HG02623 (cell line): ENCODE results near the gene WIPF2.
"Not testable (repeated sequence)": the region's sequence is repeated elsewhere in the genome, so short reads cannot be mapped to it uniquely, and the experiment has no call there.

Experiments used
- ATAC-seq: cut with Tn5 transposase; IDR thresholded peaks from one replicate; pipeline ENCODE4 v1.9.1; 2021; ENCODE audit warnings: moderate library complexity; ENCODE audit not compliant: unreplicated experiment

Gene WIPF2

GRCh38 chr17:40293363-40293762, 74.3 kb downstream of the WIPF2 start:
- no peak for ATAC-seq

DNA sequence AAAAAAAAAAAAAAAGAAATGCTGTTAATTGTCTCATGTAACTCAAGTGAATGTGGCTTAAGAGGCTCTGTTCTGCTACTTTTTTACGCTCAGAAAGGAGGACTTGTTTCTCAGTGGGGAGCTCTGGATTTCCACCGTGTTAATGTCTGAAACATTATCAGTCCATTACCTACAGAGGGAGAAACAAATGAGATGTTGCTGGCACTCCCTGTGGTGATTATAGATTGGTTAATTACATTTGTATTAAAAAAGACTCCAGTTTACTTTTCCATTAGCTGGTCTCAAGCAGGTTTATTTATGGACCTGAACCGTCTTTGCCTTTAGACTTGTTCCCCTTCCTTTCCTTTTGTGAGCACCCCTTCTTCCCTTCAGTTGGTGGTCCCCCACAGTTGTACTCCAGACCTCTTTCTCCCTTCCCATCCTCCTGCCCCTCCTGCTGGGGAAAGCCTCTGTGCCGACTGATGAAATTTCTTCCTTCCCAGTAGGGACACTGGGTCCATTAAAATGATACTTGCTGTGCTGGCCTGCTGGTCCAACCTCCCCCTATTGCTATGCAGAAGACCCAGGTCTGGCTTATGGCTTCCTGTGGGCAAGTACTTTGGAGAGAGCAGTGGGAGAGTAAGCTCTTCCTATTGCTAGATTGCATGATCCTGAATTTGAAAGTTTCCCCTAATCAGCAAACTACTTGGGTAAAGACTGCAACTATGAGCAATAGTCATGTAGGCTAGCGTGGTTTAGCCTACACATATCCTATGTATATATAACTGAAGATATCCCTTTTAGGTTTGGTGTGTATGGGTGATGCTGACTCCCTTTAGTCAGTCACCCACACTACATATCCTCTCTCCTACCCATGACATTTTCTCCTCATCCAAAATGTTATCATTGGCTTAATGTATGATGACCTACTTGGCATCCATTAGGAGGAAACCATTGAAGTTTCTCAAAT, 76.7 kb downstream of the WIPF2 start:
- no peak for ATAC-seq

- ATAC-seq, result no peak
These were observed 78.4 kb downstream of the WIPF2 start for GRCh38 chr17:40297511-40297910.

GRCh38 chr17:40298726-40299125, 79.6 kb downstream of the WIPF2 start:
- ATAC-seq, result no peak

DNA sequence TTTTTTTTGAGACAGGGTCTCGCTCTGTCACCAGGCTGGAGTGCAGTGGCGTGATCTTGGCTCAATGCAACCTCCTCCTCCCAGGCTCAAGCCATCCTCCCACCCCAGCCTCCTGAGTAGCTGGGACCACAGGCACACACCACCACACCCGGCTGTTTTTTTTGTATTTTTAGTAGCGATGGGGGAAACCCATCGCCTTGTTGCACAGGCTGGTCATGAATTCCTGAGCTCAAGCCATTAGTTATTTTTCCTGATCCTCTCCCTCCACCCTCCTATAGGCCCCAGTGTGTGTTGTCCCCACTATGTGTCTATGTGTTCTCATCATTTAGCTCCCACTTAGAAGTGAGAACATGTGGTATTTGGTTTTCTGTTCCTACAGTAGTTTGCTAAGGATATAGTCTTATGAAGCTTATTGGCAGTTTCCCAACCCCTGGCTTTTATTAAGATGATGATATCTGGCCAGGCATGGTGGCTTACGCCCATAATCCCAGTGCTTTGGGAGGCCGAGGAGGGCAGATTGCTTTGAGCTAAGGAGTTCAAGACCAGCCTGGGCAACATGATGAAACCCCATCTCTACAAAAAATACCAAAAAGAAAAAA, 80.2 kb downstream of the WIPF2 start:
- ATAC-seq, result not testable (repeated sequence)

- no peak for ATAC-seq
These were observed 82.2 kb downstream of the WIPF2 start for GRCh38 chr17:40301315-40301714.

DNA sequence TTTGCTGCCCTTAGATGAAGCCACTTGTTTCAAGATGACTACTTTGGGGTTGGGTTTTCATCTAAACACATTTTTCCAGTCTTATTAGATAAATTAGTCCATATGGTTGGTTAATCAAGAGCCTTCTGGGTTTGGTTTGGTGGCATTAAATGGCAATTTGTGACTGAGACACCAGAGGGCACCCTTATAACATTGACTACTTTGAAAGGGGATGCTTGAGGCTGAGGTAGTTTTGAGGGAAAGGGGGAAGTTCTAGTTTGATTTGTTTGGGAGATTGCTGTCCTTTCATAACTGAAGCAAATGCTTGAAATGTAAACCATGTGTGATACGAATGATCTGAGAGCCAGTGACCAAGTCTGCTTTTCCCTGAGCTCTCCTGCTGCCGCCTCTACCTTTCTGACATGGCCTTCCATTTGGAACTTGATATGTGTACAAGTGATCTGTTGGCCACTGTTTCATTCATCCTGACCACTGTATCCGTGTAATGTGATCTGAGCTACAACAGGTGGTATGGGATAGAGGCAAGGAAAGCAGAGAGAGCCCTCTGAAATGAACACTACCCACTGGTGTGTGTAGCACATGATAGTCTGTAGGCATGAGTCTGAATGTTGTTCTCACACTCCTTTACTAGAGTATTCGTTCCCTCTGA, 84.0 kb downstream of the WIPF2 start:
- ATAC-seq, result no peak

- ATAC-seq, result no peak
These were observed 84.8 kb downstream of the WIPF2 start for GRCh38 chr17:40303708-40304551.

- ATAC-seq, result not testable (repeated sequence)
These were observed 85.4 kb downstream of the WIPF2 start for GRCh38 chr17:40304552-40304863.

GRCh38 chr17:40304866-40305265, 85.8 kb downstream of the WIPF2 start:
- ATAC-seq, result not testable (repeated sequence)

GRCh38 chr17:40306395-40306794, 87.3 kb downstream of the WIPF2 start:
- no peak for ATAC-seq

- ATAC-seq, result no peak
These were observed 88.1 kb downstream of the WIPF2 start for GRCh38 chr17:40307001-40307730.

GRCh38 chr17:40307740-40308239, 88.7 kb downstream of the WIPF2 start:
- ATAC-seq, result no peak

GRCh38 chr17:40309031-40309948, 90.2 kb downstream of the WIPF2 start, which contains the start of gene RARA:
TSS of gene RARA (plus strand) at chr17:40309180. CDS start at chr17:40331219, 22,039 bp downstream.
- no peak for ATAC-seq

GRCh38 chr17:40309949-40310510, 90.9 kb downstream of the WIPF2 start:
- no peak for ATAC-seq

DNA sequence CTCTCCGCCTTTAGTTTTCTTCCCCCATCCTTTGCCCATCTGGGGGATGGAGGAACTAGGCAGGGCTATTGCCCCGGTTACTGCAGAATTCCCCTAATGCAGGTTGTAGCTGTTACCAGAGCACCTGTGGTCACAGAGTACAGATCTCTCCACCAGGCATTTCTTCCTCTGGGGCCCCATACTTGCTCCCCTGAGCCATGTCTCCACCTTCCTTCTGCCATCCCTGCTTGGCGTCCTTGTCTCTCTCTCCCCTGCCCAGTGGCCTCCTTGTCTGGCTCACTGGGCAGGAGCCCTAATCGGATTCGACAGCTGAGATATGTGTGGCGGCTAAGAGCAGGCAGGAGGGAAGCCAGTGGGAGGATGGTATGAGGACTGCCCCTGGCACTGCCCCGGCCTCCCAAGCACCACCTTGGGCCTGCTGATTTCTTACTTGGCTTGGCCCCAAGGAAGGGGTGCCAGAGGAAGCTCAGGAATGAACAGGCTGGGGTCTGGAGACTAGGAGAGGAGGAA, 91.8 kb downstream of the WIPF2 start:
- no peak for ATAC-seq

DNA sequence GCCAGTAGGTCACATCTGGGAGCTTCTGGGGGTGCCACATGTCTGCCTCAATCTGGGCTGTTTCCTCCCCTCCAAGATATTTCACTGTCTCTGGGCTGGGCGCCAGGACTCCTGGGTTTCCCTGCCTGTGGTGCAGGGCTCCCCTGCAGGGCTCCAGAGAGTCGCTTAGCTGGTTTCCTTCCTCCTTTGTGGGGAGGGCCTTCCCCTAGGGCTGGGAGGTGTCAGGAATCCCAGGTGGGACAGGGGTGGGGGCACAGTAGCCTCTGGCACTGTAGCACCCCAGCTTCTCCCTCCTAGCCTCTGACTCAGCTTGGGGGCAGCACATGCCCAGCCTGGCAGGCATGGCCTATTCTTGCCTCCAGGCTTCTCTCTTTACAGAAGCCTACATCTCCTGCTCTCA, 92.5 kb downstream of the WIPF2 start:
- ATAC-seq, result no peak

DNA sequence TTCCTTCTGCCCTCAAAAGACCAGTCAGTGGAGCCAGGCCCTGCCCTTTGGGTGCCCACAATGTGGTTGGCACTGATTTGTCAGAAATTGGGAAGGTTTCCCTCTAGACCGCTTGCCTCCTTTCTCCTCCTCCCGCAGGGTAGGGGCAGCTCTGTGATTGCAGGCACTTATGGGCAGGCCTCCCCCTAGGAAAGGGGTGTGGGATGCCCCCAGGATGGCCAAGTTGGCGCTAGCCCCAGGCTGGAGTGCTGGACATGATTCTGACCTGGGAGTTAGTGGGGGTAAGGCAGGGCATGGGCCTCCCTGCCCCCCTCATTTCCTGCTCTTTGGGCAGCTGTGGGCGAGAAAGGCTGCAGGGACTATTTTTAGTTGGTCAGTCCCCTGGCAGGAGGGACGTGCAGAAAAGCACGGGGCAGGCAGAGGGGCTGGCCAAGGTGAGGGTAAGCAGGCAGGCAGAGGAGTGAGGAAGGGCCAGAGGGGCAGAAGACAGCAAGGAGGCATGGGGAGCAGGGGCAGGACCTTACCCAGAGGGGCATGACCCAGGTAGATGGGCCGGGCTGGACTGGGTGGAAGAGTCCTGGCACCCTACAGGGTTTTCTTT, 93.1 kb downstream of the WIPF2 start:
- no peak for ATAC-seq
